ENCODE results near the gene BCL11B. TPM values are rescaled to one million over a fixed set of nuclear protein-coding genes. Genes with fewer than 3 reads are reported as not detected.
"Not testable (repeated sequence)": the region's sequence is repeated elsewhere in the genome, so short reads cannot be mapped to it uniquely, and the experiment has no call there.

The BCL11B gene
- total RNA-seq, 1 donor from 2014 or later, result 8.4 TPM

GRCh38 chr14:99201351-99202073 lies 70.5 kb downstream of the BCL11B start:
- DNase-seq (ENCODE audit: low spot score), result no peak

- no peak for DNase-seq (ENCODE audit: low spot score)
Measured at GRCh38 chr14:99200654-99201005, 71.4 kb downstream of the BCL11B start.

- no peak for DNase-seq (ENCODE audit: low spot score)
Measured at GRCh38 chr14:99199846-99200653, 71.9 kb downstream of the BCL11B start.

GRCh38 chr14:99198746-99199502 lies 73.1 kb downstream of the BCL11B start:
- DNase-seq (ENCODE audit: low spot score), result no peak

- DNase-seq (ENCODE audit: low spot score), result no peak
Measured at GRCh38 chr14:99196310-99196650, 75.7 kb downstream of the BCL11B start.

GRCh38 chr14:99195602-99196309 lies 76.2 kb downstream of the BCL11B start:
- DNase-seq (ENCODE audit: low spot score), result no peak

- DNase-seq (ENCODE audit: low spot score), result no peak
Measured at GRCh38 chr14:99194736-99195135, 77.3 kb downstream of the BCL11B start.

- no peak for DNase-seq (ENCODE audit: low spot score)
Measured at GRCh38 chr14:99194136-99194535, 77.9 kb downstream of the BCL11B start.

GRCh38 chr14:99192830-99193229 lies 79.2 kb downstream of the BCL11B start:
- DNase-seq (ENCODE audit: low spot score), result no peak

GRCh38 chr14:99192028-99192621 lies 79.9 kb downstream of the BCL11B start:
- peak; percentile 76 for DNase-seq (ENCODE audit: low spot score)

GRCh38 chr14:99191395-99192027 lies 80.5 kb downstream of the BCL11B start:
- no peak for DNase-seq (ENCODE audit: low spot score)

- no peak for DNase-seq (ENCODE audit: low spot score)
Measured at GRCh38 chr14:99190696-99191394, 81.2 kb downstream of the BCL11B start.

- DNase-seq (ENCODE audit: low spot score), result no peak
Measured at GRCh38 chr14:99189201-99189801, 82.7 kb downstream of the BCL11B start.

GRCh38 chr14:99188731-99189191 lies 83.2 kb downstream of the BCL11B start:
- DNase-seq (ENCODE audit: low spot score), result no peak

GRCh38 chr14:99187858-99188257 lies 84.1 kb downstream of the BCL11B start:
- no peak for DNase-seq (ENCODE audit: low spot score)

- no peak for DNase-seq (ENCODE audit: low spot score)
Measured at GRCh38 chr14:99186956-99187690, 84.9 kb downstream of the BCL11B start.

- not testable (repeated sequence) for DNase-seq (ENCODE audit: low spot score)
Measured at GRCh38 chr14:99186336-99186735, 85.7 kb downstream of the BCL11B start.

- DNase-seq (ENCODE audit: low spot score), result no peak
Measured at GRCh38 chr14:99185436-99186068, 86.4 kb downstream of the BCL11B start.

GRCh38 chr14:99183716-99184115 lies 88.3 kb downstream of the BCL11B start:
- no peak for DNase-seq (ENCODE audit: low spot score)
